Measurements from ENCODE around the gene TTR.

Gene TTR

GRCh38 chr18:31575515-31576257 is 16.0 kb upstream of the TTR start:
- TF ChIP-seq POLR2A (IDR thresholded peaks at IDR 0.05; ENCODE audit: low read depth, low read length) = no peak
- FAIRE-seq = no peak
- no peak for DNase-seq (ENCODE audit: insufficient read length, low spot score)

- DNase-seq (ENCODE audit: insufficient read length, low spot score) (no peak), FAIRE-seq (peak; percentile 26)
- TF ChIP-seq TAF1 (IDR thresholded peaks at IDR 0.05; ENCODE audit: low read depth, low read length) (no peak), PAX5 (IDR thresholded peaks at IDR 0.05; ENCODE audit: insufficient read depth, low read length, severe bottlenecking) (no peak), POLR2A (IDR thresholded peaks at IDR 0.05; ENCODE audit: low read depth, low read length) (no peak), POLR2AphosphoS5 (IDR thresholded peaks at IDR 0.05; ENCODE audit: low read depth, low read length) (no peak), SPI1 (IDR thresholded peaks at IDR 0.05; ENCODE audit: low read depth, low read length) (no peak), POU2F2 (IDR thresholded peaks at IDR 0.05; ENCODE audit: low read depth, low read length) (no peak)
Observed at GRCh38 chr18:31576670-31577069, 15.0 kb upstream of the TTR start.

- no peak for TF ChIP-seq PAX5 (IDR thresholded peaks at IDR 0.05; ENCODE audit: insufficient read depth, low read length, severe bottlenecking)
- no peak for TF ChIP-seq POLR2AphosphoS5 (IDR thresholded peaks at IDR 0.05; ENCODE audit: low read depth, low read length)
- TF ChIP-seq TAF1 (IDR thresholded peaks at IDR 0.05; ENCODE audit: low read depth, low read length) = no peak
- no peak for TF ChIP-seq POU2F2 (IDR thresholded peaks at IDR 0.05; ENCODE audit: low read depth, low read length)
- TF ChIP-seq POLR2A (IDR thresholded peaks at IDR 0.05; ENCODE audit: low read depth, low read length) = no peak
- TF ChIP-seq SPI1 (IDR thresholded peaks at IDR 0.05; ENCODE audit: low read depth, low read length) = no peak
- DNase-seq (ENCODE audit: insufficient read length, low spot score) (no peak), FAIRE-seq (no peak)
Observed at GRCh38 chr18:31577195-31577594, 14.5 kb upstream of the TTR start.

GRCh38 chr18:31578126-31578525 is 13.6 kb upstream of the TTR start:
- no peak for TF ChIP-seq PAX5 (IDR thresholded peaks at IDR 0.05; ENCODE audit: insufficient read depth, low read length, severe bottlenecking)
- DNase-seq (ENCODE audit: insufficient read length, low spot score) = no peak
- FAIRE-seq = peak; percentile 40

- DNase-seq (ENCODE audit: insufficient read length, low spot score) (no peak), FAIRE-seq (no peak)
- TF ChIP-seq POLR2A (IDR thresholded peaks at IDR 0.05; ENCODE audit: low read depth, low read length) (no peak), POU2F2 (IDR thresholded peaks at IDR 0.05; ENCODE audit: low read depth, low read length) (no peak), POLR2AphosphoS5 (IDR thresholded peaks at IDR 0.05; ENCODE audit: low read depth, low read length) (no peak)
Observed at GRCh38 chr18:31579375-31579774, 12.3 kb upstream of the TTR start.

GRCh38 chr18:31581498-31582197 is 10.0 kb upstream of the TTR start:
- DNase-seq (ENCODE audit: insufficient read length, low spot score) = no peak
- FAIRE-seq = no peak
- TF ChIP-seq POU2F2 (IDR thresholded peaks at IDR 0.05; ENCODE audit: low read depth, low read length) = no peak
- no peak for TF ChIP-seq SPI1 (IDR thresholded peaks at IDR 0.05; ENCODE audit: low read depth, low read length)
- no peak for TF ChIP-seq TAF1 (IDR thresholded peaks at IDR 0.05; ENCODE audit: low read depth, low read length)
- TF ChIP-seq PAX5 (IDR thresholded peaks at IDR 0.05; ENCODE audit: insufficient read depth, low read length, severe bottlenecking) = no peak
- no peak for TF ChIP-seq POLR2AphosphoS5 (IDR thresholded peaks at IDR 0.05; ENCODE audit: low read depth, low read length)
- no peak for TF ChIP-seq POLR2A (IDR thresholded peaks at IDR 0.05; ENCODE audit: low read depth, low read length)

- no peak for FAIRE-seq
- no peak for DNase-seq (ENCODE audit: insufficient read length, low spot score)
Observed at GRCh38 chr18:31583185-31583854, 8.4 kb upstream of the TTR start.

GRCh38 chr18:31585991-31586390 is 5.7 kb upstream of the TTR start:
- FAIRE-seq (no peak), DNase-seq (ENCODE audit: insufficient read length, low spot score) (no peak)
- TF ChIP-seq POLR2A (IDR thresholded peaks at IDR 0.05; ENCODE audit: low read depth, low read length) (no peak), POU2F2 (IDR thresholded peaks at IDR 0.05; ENCODE audit: low read depth, low read length) (no peak), POLR2AphosphoS5 (IDR thresholded peaks at IDR 0.05; ENCODE audit: low read depth, low read length) (no peak), PAX5 (IDR thresholded peaks at IDR 0.05; ENCODE audit: insufficient read depth, low read length, severe bottlenecking) (no peak), SPI1 (IDR thresholded peaks at IDR 0.05; ENCODE audit: low read depth, low read length) (no peak), TAF1 (IDR thresholded peaks at IDR 0.05; ENCODE audit: low read depth, low read length) (no peak)

More at GRCh38 chr18:31583185-31583854, 8.4 kb upstream of the TTR start:
- TF ChIP-seq POLR2A (IDR thresholded peaks at IDR 0.05; ENCODE audit: low read depth, low read length) (no peak), POLR2AphosphoS5 (IDR thresholded peaks at IDR 0.05; ENCODE audit: low read depth, low read length) (no peak), PAX5 (IDR thresholded peaks at IDR 0.05; ENCODE audit: insufficient read depth, low read length, severe bottlenecking) (no peak), POU2F2 (IDR thresholded peaks at IDR 0.05; ENCODE audit: low read depth, low read length) (no peak), SPI1 (IDR thresholded peaks at IDR 0.05; ENCODE audit: low read depth, low read length) (no peak), TAF1 (IDR thresholded peaks at IDR 0.05; ENCODE audit: low read depth, low read length) (no peak)

- DNase-seq (ENCODE audit: insufficient read length, low spot score) (no peak), FAIRE-seq (no peak)
- TF ChIP-seq PAX5 (IDR thresholded peaks at IDR 0.05; ENCODE audit: insufficient read depth, low read length, severe bottlenecking) (no peak), TAF1 (IDR thresholded peaks at IDR 0.05; ENCODE audit: low read depth, low read length) (no peak), POLR2A (IDR thresholded peaks at IDR 0.05; ENCODE audit: low read depth, low read length) (no peak), POU2F2 (IDR thresholded peaks at IDR 0.05; ENCODE audit: low read depth, low read length) (no peak), POLR2AphosphoS5 (IDR thresholded peaks at IDR 0.05; ENCODE audit: low read depth, low read length) (no peak), SPI1 (IDR thresholded peaks at IDR 0.05; ENCODE audit: low read depth, low read length) (no peak)
Observed at GRCh38 chr18:31586616-31587015, 5.1 kb upstream of the TTR start.

- FAIRE-seq = no peak
- DNase-seq (ENCODE audit: insufficient read length, low spot score) = no peak
- no peak for TF ChIP-seq SPI1 (IDR thresholded peaks at IDR 0.05; ENCODE audit: low read depth, low read length)
- TF ChIP-seq PAX5 (IDR thresholded peaks at IDR 0.05; ENCODE audit: insufficient read depth, low read length, severe bottlenecking) = no peak
- TF ChIP-seq POLR2AphosphoS5 (IDR thresholded peaks at IDR 0.05; ENCODE audit: low read depth, low read length) = no peak
- no peak for TF ChIP-seq TAF1 (IDR thresholded peaks at IDR 0.05; ENCODE audit: low read depth, low read length)
- TF ChIP-seq POU2F2 (IDR thresholded peaks at IDR 0.05; ENCODE audit: low read depth, low read length) = no peak
- TF ChIP-seq POLR2A (IDR thresholded peaks at IDR 0.05; ENCODE audit: low read depth, low read length) = no peak
Observed at GRCh38 chr18:31587529-31587928, 4.1 kb upstream of the TTR start.

All from GM12891 (cell line).